ENCODE results near the gene C1QBP.

DNA sequence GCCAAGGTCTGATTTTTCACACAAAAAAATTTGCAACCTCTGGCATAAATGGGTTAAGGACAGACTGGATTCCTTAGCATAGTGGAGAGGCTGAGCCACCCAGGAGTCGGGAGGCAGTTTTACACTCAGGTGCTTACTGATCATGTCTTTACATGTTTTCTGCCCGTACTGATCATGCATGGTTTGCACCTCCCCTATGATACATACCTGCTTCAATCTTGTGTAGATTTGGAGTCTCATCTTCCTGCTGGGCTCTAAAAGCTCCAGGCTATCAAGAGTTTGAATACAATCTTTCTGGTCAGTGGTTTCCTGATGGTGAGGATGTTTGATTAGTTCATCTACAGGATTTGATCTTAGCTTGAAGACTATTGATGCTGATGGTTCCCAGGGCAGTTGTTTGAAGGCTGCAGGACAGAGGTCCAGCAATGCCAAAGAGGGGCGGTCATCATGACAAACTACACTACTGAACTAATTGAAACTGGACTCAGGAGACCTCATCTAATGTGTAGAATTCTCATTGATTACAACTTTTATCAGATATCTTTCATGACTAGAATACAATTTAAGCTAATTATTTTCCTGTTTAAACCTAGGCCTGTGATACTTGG, 6.9 kb downstream of the C1QBP start:
- TF ChIP-seq CTCF (IDR thresholded peaks at IDR 0.05) (no peak), POLR2AphosphoS5 (IDR thresholded peaks at IDR 0.05) (no peak)

All from esophagus muscularis mucosa (tissue), 3 donors.